SU-DHL-6 (cell line): ENCODE measurements around the gene NUDT2.

Source experiments
- EZH2phosphoT487 ChIP-seq: fragments of 200-600 bp; sonication (generic), shearing (Covaris generic); conservative IDR thresholded peaks from 2 replicates; pipeline ENCODE4 v1.6.1; 2018; ENCODE audit warnings: mild to moderate bottlenecking, antibody characterized with exemption, low read length, moderate library complexity, mixed read lengths
- TF ChIP-seq, protein P1 (sequence below): fragments of 200-600 bp; sonication (generic); IDR thresholded peaks from one replicate; pipeline ENCODE4 v1.5.1; 2017; ENCODE audit warnings: antibody characterized with exemption, mild to moderate bottlenecking, low read length, moderate library complexity; ENCODE audit not compliant: insufficient read depth, poor library complexity, severe bottlenecking

DNA sequence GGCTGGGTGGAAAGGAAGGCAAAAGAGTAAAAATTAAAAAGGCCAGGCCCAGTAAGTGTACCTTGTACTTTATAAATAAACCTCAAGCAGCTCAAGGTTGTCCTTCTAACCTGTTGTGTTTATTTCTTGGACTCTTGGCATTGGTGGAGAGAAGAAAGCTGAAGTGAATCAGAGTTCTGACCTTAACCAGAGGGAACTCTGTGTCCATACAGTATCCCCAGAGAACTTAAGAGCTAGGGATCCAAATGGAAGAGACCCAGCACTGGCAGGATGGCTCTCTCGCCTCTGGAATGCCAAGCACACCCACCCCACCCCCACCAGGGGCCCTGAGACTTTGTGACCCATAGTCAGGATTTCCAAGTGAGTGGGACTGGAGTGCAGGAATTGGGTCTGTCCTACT, 14.2 kb downstream of the NUDT2 start:
- TF ChIP-seq, protein P1, sequence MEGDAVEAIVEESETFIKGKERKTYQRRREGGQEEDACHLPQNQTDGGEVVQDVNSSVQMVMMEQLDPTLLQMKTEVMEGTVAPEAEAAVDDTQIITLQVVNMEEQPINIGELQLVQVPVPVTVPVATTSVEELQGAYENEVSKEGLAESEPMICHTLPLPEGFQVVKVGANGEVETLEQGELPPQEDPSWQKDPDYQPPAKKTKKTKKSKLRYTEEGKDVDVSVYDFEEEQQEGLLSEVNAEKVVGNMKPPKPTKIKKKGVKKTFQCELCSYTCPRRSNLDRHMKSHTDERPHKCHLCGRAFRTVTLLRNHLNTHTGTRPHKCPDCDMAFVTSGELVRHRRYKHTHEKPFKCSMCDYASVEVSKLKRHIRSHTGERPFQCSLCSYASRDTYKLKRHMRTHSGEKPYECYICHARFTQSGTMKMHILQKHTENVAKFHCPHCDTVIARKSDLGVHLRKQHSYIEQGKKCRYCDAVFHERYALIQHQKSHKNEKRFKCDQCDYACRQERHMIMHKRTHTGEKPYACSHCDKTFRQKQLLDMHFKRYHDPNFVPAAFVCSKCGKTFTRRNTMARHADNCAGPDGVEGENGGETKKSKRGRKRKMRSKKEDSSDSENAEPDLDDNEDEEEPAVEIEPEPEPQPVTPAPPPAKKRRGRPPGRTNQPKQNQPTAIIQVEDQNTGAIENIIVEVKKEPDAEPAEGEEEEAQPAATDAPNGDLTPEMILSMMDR = no peak
- TF ChIP-seq EZH2phosphoT487 = no peak
